MM.1S (cell line): Measurements from ENCODE around the gene TMED1.
"Not testable (repeated sequence)": the region's sequence is repeated elsewhere in the genome, so short reads cannot be mapped to it uniquely, and the experiment has no call there.

Experiments used
- DNase-seq: peaks from one replicate; pipeline ENCODE4 v3.0.0-alpha.2; 2015
- H2AFZ ChIP-seq: fragments of 300-600 bp; sonication (generic); 2 replicates; pipeline ENCODE4 v1.6.0; 2016; ENCODE audit warnings: antibody characterized with exemption, low read length
- H3F3A ChIP-seq: fragments of 300-600 bp; sonication (generic); 2 replicates; pipeline ENCODE4 v1.6.1; 2016; ENCODE audit warnings: mild to moderate bottlenecking, antibody characterized with exemption, low read length, moderate library complexity, mixed read lengths; ENCODE audit not compliant: insufficient read depth
- H3K27ac ChIP-seq: fragments of 300-600 bp; sonication (generic); 2 replicates; pipeline ENCODE4 v1.5.1; 2016; ENCODE audit warnings: mild to moderate bottlenecking, low read length
- H3K27me3 ChIP-seq: fragments of 300-600 bp; sonication (generic); replicated peaks from 2 replicates; pipeline ENCODE4 v1.6.0; 2016; ENCODE audit warnings: low read length; ENCODE audit not compliant: insufficient read depth
- H3K36me3 ChIP-seq: fragments of 300-600 bp; sonication (generic); replicated peaks from 2 replicates; pipeline ENCODE4 v1.6.1; 2016; ENCODE audit warnings: mild to moderate bottlenecking, low read length, mixed read lengths; ENCODE audit not compliant: insufficient read depth
- H3K4me1 ChIP-seq: fragments of 300-600 bp; sonication (generic); 2 replicates; pipeline ENCODE4 v1.6.1; 2016; ENCODE audit warnings: low read length, mixed read lengths
- H3K4me2 ChIP-seq: fragments of 300-600 bp; sonication (generic); 2 replicates; pipeline ENCODE4 v1.6.0; 2016; ENCODE audit warnings: low read depth, low read length
- H3K4me3 ChIP-seq: fragments of 300-600 bp; sonication (generic); 2 replicates; pipeline ENCODE4 v1.5.1; 2016; ENCODE audit warnings: low read length, mixed read lengths
- H3K79me2 ChIP-seq: fragments of 300-600 bp; sonication (generic); 2 replicates; pipeline ENCODE4 v1.6.1; 2016; ENCODE audit warnings: mixed run types, low read length, mixed read lengths
- H3K9ac ChIP-seq: fragments of 300-600 bp; sonication (generic); 2 replicates; pipeline ENCODE4 v1.6.1; 2016; ENCODE audit warnings: low read length, mixed read lengths
- H3K9me2 ChIP-seq: fragments of 300-600 bp; sonication (generic); replicated peaks from 2 replicates; pipeline ENCODE4 v1.6.1; 2016; ENCODE audit warnings: mild to moderate bottlenecking, low read length, mixed read lengths; ENCODE audit not compliant: insufficient read depth
- H3K9me3 ChIP-seq: fragments of 300-600 bp; sonication (generic); replicated peaks from 2 replicates; pipeline ENCODE4 v1.6.1; 2016; ENCODE audit warnings: mild to moderate bottlenecking, low read length, mixed read lengths; ENCODE audit not compliant: insufficient read depth
- H4K20me1 ChIP-seq: fragments of 300-600 bp; sonication (generic); 2 replicates; pipeline ENCODE4 v1.6.1; 2016; ENCODE audit warnings: mild to moderate bottlenecking, low read length, moderate library complexity, mixed read lengths; ENCODE audit not compliant: insufficient read depth
- CTCF ChIP-seq: fragments of 300-600 bp; sonication (generic); IDR thresholded peaks from 2 replicates; pipeline ENCODE4 v1.5.1; 2016; ENCODE audit warnings: antibody characterized with exemption, low read length, mixed read lengths
- EZH2 ChIP-seq: fragments of 300-600 bp; sonication (generic); optimal IDR thresholded peaks from 2 replicates; pipeline ENCODE3; 2017; ENCODE audit warnings: low read depth, mild to moderate bottlenecking, antibody characterized with exemption, low read length, mixed read lengths
- EZH2phosphoT487 ChIP-seq: fragments of 300-600 bp; sonication (generic); IDR thresholded peaks from 2 replicates; pipeline ENCODE4 v1.6.1; 2018; ENCODE audit warnings: antibody characterized with exemption, low read length

Gene TMED1

GRCh38 chr19:10871711-10872545 lies 35.9 kb upstream of the TMED1 start:
- Histone ChIP-seq H3K4me2 (peak overlapping the region; percentile 68), H3F3A (peaks cover 14% of the 10 kb centered on the region), H3K9ac (peak overlapping the region; percentile 76; the same call in 1 of the 2 replicates), H4K20me1 (no peaks in the 10 kb centered on the region), H3K27ac (no peak overlapping the region), H3K36me3 (no peaks in the 10 kb centered on the region), H2AFZ (peak overlapping the region; percentile 39; the same call in 1 of the 2 replicates), H3K4me3 (peak overlapping the region; percentile 80), H3K4me1 (peaks cover 16% of the 10 kb centered on the region), H3K9me2 (no peaks in the 10 kb centered on the region), H3K27me3 (no peaks in the 10 kb centered on the region), H3K9me3 (no peaks in the 10 kb centered on the region), H3K79me2 (peaks cover 49% of the 10 kb centered on the region)
- TF ChIP-seq CTCF (no peak), EZH2 (no peak), EZH2phosphoT487 (no peak)
- DNase-seq: peak; percentile 29

- Histone ChIP-seq H3K9ac (peak within 1 kb of the TSS; percentile 76; the same call in 1 of the 2 replicates), H3K4me2 (peak within 1 kb of the TSS; percentile 96), H4K20me1 (no peaks in the 10 kb centered on the region), H3K27me3 (no peaks in the 10 kb centered on the region), H3F3A (peaks cover 14% of the 10 kb centered on the region), H3K4me3 (peak within 1 kb of the TSS; percentile 80), H3K4me1 (peaks cover 16% of the 10 kb centered on the region), H3K36me3 (no peaks in the 10 kb centered on the region), H2AFZ (peak within 1 kb of the TSS; percentile 93), H3K27ac (peak within 1 kb of the TSS; percentile 37; the same call in 1 of the 2 replicates), H3K9me2 (no peaks in the 10 kb centered on the region), H3K79me2 (peaks cover 40% of the 10 kb centered on the region), H3K9me3 (no peaks in the 10 kb centered on the region)
- DNase-seq: peak; percentile 97
- no peak for TF ChIP-seq EZH2phosphoT487
- no peak for TF ChIP-seq EZH2
- peak; percentile 35 for TF ChIP-seq CTCF
Measured at GRCh38 chr19:10870955-10871603, 35.1 kb upstream of the TMED1 start, which contains the start of gene CARM1. Gene CARM1, plus strand, starts transcription at chr19:10871553. Its CDS starts 150 bp downstream, at chr19:10871703.

DNA sequence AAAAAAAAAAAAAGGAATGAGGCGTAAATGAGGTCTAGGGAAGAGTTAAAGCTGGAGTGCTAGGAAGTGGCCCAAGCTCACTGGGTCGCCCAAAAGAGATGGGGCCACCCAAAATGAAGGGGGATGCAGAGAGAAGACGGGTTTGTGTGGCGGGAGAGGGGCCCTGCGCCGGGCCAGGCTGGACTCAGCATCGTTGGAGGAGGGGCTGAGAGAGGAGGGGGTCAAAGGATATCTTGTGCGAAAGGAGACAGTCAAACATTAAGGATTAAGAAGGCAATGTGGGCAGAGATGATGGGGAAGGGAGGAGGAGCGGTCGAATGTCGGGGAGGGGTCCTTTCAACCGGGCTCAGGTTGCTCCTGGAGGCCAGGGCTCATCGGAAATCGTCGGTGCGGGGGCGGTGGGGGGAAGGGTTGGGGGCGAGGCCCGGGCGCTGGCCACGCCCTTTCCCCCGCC lies 34.5 kb upstream of the TMED1 start:
- H4K20me1 ChIP-seq: no peaks in the 10 kb centered on the region
- H3K9me2 ChIP-seq: no peaks in the 10 kb centered on the region
- peak overlapping the region; percentile 66 for H3K4me3 ChIP-seq
- TF ChIP-seq CTCF (no peak), EZH2 (no peak), EZH2phosphoT487 (no peak)
- H3K4me1 ChIP-seq: peaks cover 16% of the 10 kb centered on the region
- no peak for DNase-seq
- no peaks in the 10 kb centered on the region for H3K9me3 ChIP-seq
- H3K4me2 ChIP-seq: peak overlapping the region; percentile 96
- no peaks in the 10 kb centered on the region for H3K36me3 ChIP-seq
- peaks cover 35% of the 10 kb centered on the region for H3K79me2 ChIP-seq
- peak overlapping the region; percentile 37; the same call in 1 of the 2 replicates for H3K27ac ChIP-seq
- H2AFZ ChIP-seq: peak overlapping the region; percentile 93
- peak overlapping the region; percentile 49; the same call in 1 of the 2 replicates for H3K9ac ChIP-seq
- H3F3A ChIP-seq: peaks cover 14% of the 10 kb centered on the region
- no peaks in the 10 kb centered on the region for H3K27me3 ChIP-seq

GRCh38 chr19:10869872-10870311 lies 33.9 kb upstream of the TMED1 start:
- Histone ChIP-seq H3K4me1 (peaks cover 16% of the 10 kb centered on the region), H3F3A (peaks cover 14% of the 10 kb centered on the region), H3K79me2 (peaks cover 29% of the 10 kb centered on the region)
- H3K4me3 ChIP-seq, H3K9me3 ChIP-seq, H3K9ac ChIP-seq, DNase-seq, H3K36me3 ChIP-seq, H3K4me2 ChIP-seq, H3K27me3 ChIP-seq, H3K9me2 ChIP-seq, H2AFZ ChIP-seq, H4K20me1 ChIP-seq, H3K27ac ChIP-seq: not testable (repeated sequence)
